NB4 (cell line): ENCODE measurements around the gene GMCL1.
A peak's percentile ranks its signal among the peaks of the same experiment; 100 is the strongest.

Source experiments
- CTCF ChIP-seq: IDR thresholded peaks from one replicate; pipeline ENCODE4 v1.5.1; 2012; ENCODE audit warnings: low read depth, low read length
- MAX ChIP-seq: IDR thresholded peaks from 2 replicates; pipeline ENCODE4 v1.6.1; 2011; ENCODE audit warnings: low read depth, low read length
- MYC ChIP-seq: IDR thresholded peaks from 2 replicates; pipeline ENCODE4 v1.6.1; 2011; ENCODE audit warnings: low read depth, low read length
- POLR2A ChIP-seq: IDR thresholded peaks from 2 replicates; pipeline ENCODE4 v1.6.1; 2011; ENCODE audit warnings: mild to moderate bottlenecking; ENCODE audit not compliant: insufficient read length; ENCODE audit errors: extremely low read depth

GRCh38 chr2:69914164-69914949, 84.9 kb downstream of the GMCL1 start:
- TF ChIP-seq CTCF: peak; percentile 13
- TF ChIP-seq POLR2A: peak; percentile 67
- peak; percentile 77; the same call in 1 of the 2 replicates for TF ChIP-seq MYC
- TF ChIP-seq MAX: peak; percentile 87
